ENCODE measurements around the gene ATXN7L1.

GRCh38 chr7:105718511-105718925 lies 157.9 kb downstream of the ATXN7L1 start:
- TF ChIP-seq CTCF (IDR thresholded peaks at IDR 0.05) (no peak), POLR2A (IDR thresholded peaks at IDR 0.05) (no peak), EP300 (IDR thresholded peaks at IDR 0.05) (no peak), POLR2AphosphoS5 (IDR thresholded peaks at IDR 0.05) (no peak)

Data from gastroesophageal sphincter (tissue), 3 donors.